NCI-H2029 (cell line): ENCODE data around the gene OSBPL7.

Experiments used
- DNase-seq: peaks from one replicate; lab custom pipeline; 2025; lab: John Stamatoyannopoulos, UW

The OSBPL7 gene

GRCh38 chr17:47763913-47764582 lies 57.5 kb downstream of the OSBPL7 start:
- no peak for DNase-seq

- DNase-seq, result no peak
Measured at GRCh38 chr17:47762728-47763127, 58.9 kb downstream of the OSBPL7 start.

- no peak for DNase-seq
Measured at GRCh38 chr17:47760409-47761140, 61.0 kb downstream of the OSBPL7 start.

GRCh38 chr17:47757386-47757785 lies 64.2 kb downstream of the OSBPL7 start:
- no peak for DNase-seq
